WTC11 (cell line): ENCODE results near the gene KLHDC4. TPM values are rescaled to one million over a fixed set of nuclear protein-coding genes. Genes with fewer than 3 reads are reported as not detected.

Experiments used
- ATAC-seq: fragments of 200-7000 bp; cut with Tn5 transposase; 2 replicates; pipeline ENCODE4 v1.10.0; 2021; ENCODE audit warnings: mild to moderate bottlenecking, moderate library complexity
- CTCF ChIA-PET: fragments of 300-600 bp; sonication (Branson Sonifier 250); formaldehyde crosslinking; loops from one replicate; lab custom pipeline; 2021; ENCODE audit warnings: antibody characterized with exemption; lab: Charles Lee
- POLR2A ChIA-PET: fragments of 350-600 bp; sonication (Branson Sonifier 250); formaldehyde crosslinking; loops from one replicate; lab custom pipeline; 2021; ENCODE audit warnings: antibody characterized with exemption; lab: Charles Lee
- DNase-seq: peaks from one replicate; pipeline ENCODE4 v3.0.0; 2021; ENCODE audit warnings: low spot score
- H3K27ac Mint-ChIP-seq: 2 replicates; pipeline ENCODE4 v1.8.0; 2021; ENCODE audit warnings: mixed read lengths
- H3K27me3 Mint-ChIP-seq: 2 replicates; pipeline ENCODE4 v1.8.0; 2021; ENCODE audit warnings: low read depth, mild to moderate bottlenecking, moderate library complexity, mixed read lengths
- H3K36me3 Mint-ChIP-seq: 2 replicates; pipeline ENCODE4 v1.8.0; 2021; ENCODE audit warnings: mixed read lengths
- H3K4me1 Mint-ChIP-seq: 2 replicates; pipeline ENCODE4 v1.8.0; 2022; ENCODE audit warnings: mixed read lengths
- H3K4me3 Mint-ChIP-seq: 2 replicates; pipeline ENCODE4 v1.8.0; 2021; ENCODE audit warnings: mild to moderate bottlenecking, moderate library complexity, mixed read lengths
- H3K9me3 Mint-ChIP-seq: 2 replicates; pipeline ENCODE4 v1.8.0; 2021; ENCODE audit warnings: mixed read lengths
- CREB1 ChIP-seq: sonication (generic); formaldehyde crosslinking; IDR thresholded peaks from 2 replicates; pipeline ENCODE4 v1.8.0; 2023; ENCODE audit warnings: mild to moderate bottlenecking, missing genetic modification reagents
- FOXP1 ChIP-seq: sonication (generic); formaldehyde crosslinking; IDR thresholded peaks from 2 replicates; pipeline ENCODE4 v1.8.0; 2022; ENCODE audit warnings: missing genetic modification reagents, mild to moderate bottlenecking, moderate library complexity, borderline replicate concordance
- GABPB1 ChIP-seq: sonication (generic); formaldehyde crosslinking; IDR thresholded peaks from 2 replicates; pipeline ENCODE4 v1.8.1; 2023; ENCODE audit warnings: mild to moderate bottlenecking, missing genetic modification reagents
- GRHL2 ChIP-seq: fragments of 250-450 bp; sonication (Bioruptor Pico); IDR thresholded peaks from 2 replicates; pipeline ENCODE4 v1.8.0; 2022; ENCODE audit warnings: mild to moderate bottlenecking, moderate library complexity; ENCODE audit not compliant: insufficient replicate concordance, severe bottlenecking
- GTF2I ChIP-seq: fragments of 250-450 bp; sonication (Bioruptor Pico); conservative IDR thresholded peaks from 2 replicates; pipeline ENCODE4 v1.4.0; 2021; ENCODE audit warnings: mild to moderate bottlenecking
- NFATC4 ChIP-seq: fragments of 250-450 bp; sonication (Bioruptor Pico); IDR thresholded peaks from 2 replicates; pipeline ENCODE4 v1.9.0; 2021; ENCODE audit warnings: mild to moderate bottlenecking
- OVOL2 ChIP-seq: fragments of 250-450 bp; sonication (Bioruptor Pico); IDR thresholded peaks from 2 replicates; pipeline ENCODE4 v1.9.0; 2021; ENCODE audit warnings: mild to moderate bottlenecking, borderline replicate concordance
- RELA ChIP-seq: sonication (generic); formaldehyde crosslinking; IDR thresholded peaks from 2 replicates; pipeline ENCODE4 v1.8.1; 2022; ENCODE audit warnings: missing genetic modification reagents, mild to moderate bottlenecking, borderline replicate concordance
- TP53 ChIP-seq: sonication (generic); formaldehyde crosslinking; IDR thresholded peaks from 2 replicates; pipeline ENCODE4 v1.8.1; 2023; ENCODE audit warnings: mild to moderate bottlenecking, missing genetic modification reagents
- ZBTB21 ChIP-seq: sonication (generic); formaldehyde crosslinking; IDR thresholded peaks from 2 replicates; pipeline ENCODE4 v1.8.1; 2023; ENCODE audit warnings: mild to moderate bottlenecking, missing genetic modification reagents, borderline replicate concordance
- ZNF121 ChIP-seq: sonication (generic); formaldehyde crosslinking; IDR thresholded peaks from 2 replicates; pipeline ENCODE4 v1.8.0; 2023; ENCODE audit warnings: missing genetic modification reagents
- ZNF423 ChIP-seq: fragments of 250-450 bp; sonication (Bioruptor Pico); IDR thresholded peaks from 2 replicates; pipeline ENCODE4 v2.1.2; 2022; ENCODE audit warnings: mild to moderate bottlenecking, moderate library complexity
- total RNA-seq: library from RNA; stranded (reverse); gene quantifications from 3 replicates; pipeline ENCODE4 v1.2.3, GENCODE V29; 2021
- TF ChIP-seq, protein P1 (sequence below): sonication (generic); formaldehyde crosslinking; IDR thresholded peaks from 2 replicates; pipeline ENCODE4 v1.8.1; 2022; ENCODE audit warnings: low read depth, missing genetic modification reagents, borderline replicate concordance
- TF ChIP-seq, protein P2 (sequence below): sonication (generic); formaldehyde crosslinking; IDR thresholded peaks from 2 replicates; pipeline ENCODE4 v1.8.1; 2023; ENCODE audit warnings: mild to moderate bottlenecking, moderate library complexity, missing genetic modification reagents
- TF ChIP-seq, protein P3 (sequence below): fragments of 200-600 bp; IDR thresholded peaks from 2 replicates; pipeline ENCODE4 v1.8.0; 2022; ENCODE audit warnings: antibody characterized with exemption
- TF ChIP-seq, protein P4 (sequence below): fragments of 250-450 bp; sonication (Bioruptor Pico); IDR thresholded peaks from 2 replicates; pipeline ENCODE4 v1.8.0; 2021; ENCODE audit warnings: mild to moderate bottlenecking
- TF ChIP-seq, protein P5 (sequence below): sonication (generic); formaldehyde crosslinking; IDR thresholded peaks from 2 replicates; pipeline ENCODE4 v1.8.0; 2022; ENCODE audit warnings: mild to moderate bottlenecking, missing genetic modification reagents
- TF ChIP-seq, protein P6 (sequence below): fragments of 250-450 bp; sonication (Bioruptor Pico); IDR thresholded peaks from 2 replicates; pipeline ENCODE4 v1.9.0; 2021; ENCODE audit warnings: mild to moderate bottlenecking
- TF ChIP-seq, protein P7 (sequence below): fragments of 250-450 bp; sonication (Bioruptor Pico); conservative IDR thresholded peaks from 2 replicates; pipeline ENCODE4 v1.9.0; 2021; ENCODE audit warnings: mild to moderate bottlenecking

KLHDC4 gene
- total RNA-seq, 1 experiment from 2014 or later: 63.6 TPM

DNA sequence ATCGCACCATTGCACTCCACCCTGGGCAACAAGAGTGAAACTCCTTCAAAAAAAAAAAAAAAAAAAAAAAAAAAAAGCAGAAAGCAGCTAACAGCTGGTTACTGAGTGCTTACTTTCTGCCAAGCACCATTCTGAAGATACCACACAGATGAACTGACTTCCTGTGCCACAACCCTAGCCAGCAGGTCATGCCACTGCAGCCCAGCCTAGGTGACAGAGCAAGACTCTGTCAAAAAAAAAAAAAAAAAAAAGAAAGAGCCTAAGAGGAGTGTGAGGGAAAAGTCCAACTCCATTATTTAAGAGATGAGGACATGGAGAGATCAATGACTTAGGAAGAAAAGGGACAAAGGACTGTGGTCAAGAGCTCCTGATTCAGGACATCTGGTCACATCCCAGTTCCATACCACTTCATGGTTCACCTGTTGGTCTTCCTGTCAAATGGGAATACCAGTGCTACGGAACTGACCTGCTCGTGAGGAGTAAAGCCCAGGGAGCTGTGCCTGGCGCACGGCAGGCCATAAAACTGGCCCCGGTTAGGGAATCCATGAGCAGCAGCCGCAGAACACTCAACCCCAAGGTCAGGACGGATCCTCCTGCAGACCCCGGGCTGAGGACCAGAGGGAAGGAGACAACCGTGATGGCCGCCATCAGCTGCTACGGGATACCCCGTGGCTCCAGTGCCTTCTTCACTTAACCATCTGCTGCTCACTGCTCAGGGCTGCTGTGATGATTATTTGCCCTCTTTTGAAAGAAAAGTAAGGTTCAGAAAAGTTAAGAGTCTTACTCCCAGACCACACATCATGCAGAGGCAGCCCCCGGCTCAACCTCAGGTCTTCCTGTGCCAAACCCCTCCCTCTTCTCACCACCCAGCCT is 950 bp downstream of the KLHDC4 start (continued):
- TF ChIP-seq, protein P1, sequence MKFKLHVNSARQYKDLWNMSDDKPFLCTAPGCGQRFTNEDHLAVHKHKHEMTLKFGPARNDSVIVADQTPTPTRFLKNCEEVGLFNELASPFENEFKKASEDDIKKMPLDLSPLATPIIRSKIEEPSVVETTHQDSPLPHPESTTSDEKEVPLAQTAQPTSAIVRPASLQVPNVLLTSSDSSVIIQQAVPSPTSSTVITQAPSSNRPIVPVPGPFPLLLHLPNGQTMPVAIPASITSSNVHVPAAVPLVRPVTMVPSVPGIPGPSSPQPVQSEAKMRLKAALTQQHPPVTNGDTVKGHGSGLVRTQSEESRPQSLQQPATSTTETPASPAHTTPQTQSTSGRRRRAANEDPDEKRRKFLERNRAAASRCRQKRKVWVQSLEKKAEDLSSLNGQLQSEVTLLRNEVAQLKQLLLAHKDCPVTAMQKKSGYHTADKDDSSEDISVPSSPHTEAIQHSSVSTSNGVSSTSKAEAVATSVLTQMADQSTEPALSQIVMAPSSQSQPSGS (CRISPR knock-in tag): no peak
- TF ChIP-seq RELA (no peak), ZNF423 (CRISPR knock-in tag) (no peak), ZNF121 (no peak), ZBTB21 (CRISPR knock-in tag) (no peak), GRHL2 (CRISPR knock-in tag) (no peak)
- TF ChIP-seq, protein P2, sequence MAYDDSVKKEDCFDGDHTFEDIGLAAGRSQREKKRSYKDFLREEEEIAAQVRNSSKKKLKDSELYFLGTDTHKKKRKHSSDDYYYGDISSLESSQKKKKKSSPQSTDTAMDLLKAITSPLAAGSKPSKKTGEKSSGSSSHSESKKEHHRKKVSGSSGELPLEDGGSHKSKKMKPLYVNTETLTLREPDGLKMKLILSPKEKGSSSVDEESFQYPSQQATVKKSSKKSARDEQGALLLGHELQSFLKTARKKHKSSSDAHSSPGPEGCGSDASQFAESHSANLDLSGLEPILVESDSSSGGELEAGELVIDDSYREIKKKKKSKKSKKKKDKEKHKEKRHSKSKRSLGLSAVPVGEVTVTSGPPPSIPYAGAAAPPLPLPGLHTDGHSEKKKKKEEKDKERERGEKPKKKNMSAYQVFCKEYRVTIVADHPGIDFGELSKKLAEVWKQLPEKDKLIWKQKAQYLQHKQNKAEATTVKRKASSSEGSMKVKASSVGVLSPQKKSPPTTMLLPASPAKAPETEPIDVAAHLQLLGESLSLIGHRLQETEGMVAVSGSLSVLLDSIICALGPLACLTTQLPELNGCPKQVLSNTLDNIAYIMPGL (CRISPR knock-in tag): no peak

DNA sequence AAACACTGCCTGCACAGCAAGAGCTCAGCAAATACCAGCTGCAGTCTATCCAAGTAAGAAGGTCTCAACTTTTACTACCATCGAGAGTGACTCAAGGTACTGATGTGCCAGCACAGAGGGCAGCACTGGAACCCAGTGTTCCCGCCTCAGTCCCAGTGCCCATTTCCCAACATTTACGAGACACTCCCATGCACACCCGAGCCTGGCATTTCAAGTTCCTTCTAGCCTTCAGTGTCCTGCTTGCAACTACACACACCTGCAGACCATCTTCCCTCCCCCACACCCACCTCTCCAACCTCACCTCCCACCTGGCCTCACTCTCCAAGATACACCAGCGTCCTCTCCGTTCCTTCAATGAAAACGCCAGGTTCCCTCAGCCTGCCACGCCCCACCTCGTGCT is 3.2 kb downstream of the KLHDC4 start:
- H3K27me3 Mint-ChIP-seq: no peaks in the 10 kb centered on the region
- CTCF ChIA-PET: no interaction called here
- no peak overlapping the region; the same call in 1 of the 2 replicates for H3K4me3 Mint-ChIP-seq
- peak overlapping the region; percentile 42; the same call in 1 of the 2 replicates for H3K27ac Mint-ChIP-seq
- H3K4me1 Mint-ChIP-seq: peaks cover 6% of the 10 kb centered on the region; the same call in 1 of the 2 replicates
- POLR2A ChIA-PET: no interaction called here
- no peaks in the 10 kb centered on the region for H3K9me3 Mint-ChIP-seq
- peaks cover 42% of the 10 kb centered on the region for H3K36me3 Mint-ChIP-seq
- DNase-seq (no peak), ATAC-seq (no peak)
- TF ChIP-seq CREB1 (CRISPR knock-in tag): no peak
- TF ChIP-seq, protein P3, sequence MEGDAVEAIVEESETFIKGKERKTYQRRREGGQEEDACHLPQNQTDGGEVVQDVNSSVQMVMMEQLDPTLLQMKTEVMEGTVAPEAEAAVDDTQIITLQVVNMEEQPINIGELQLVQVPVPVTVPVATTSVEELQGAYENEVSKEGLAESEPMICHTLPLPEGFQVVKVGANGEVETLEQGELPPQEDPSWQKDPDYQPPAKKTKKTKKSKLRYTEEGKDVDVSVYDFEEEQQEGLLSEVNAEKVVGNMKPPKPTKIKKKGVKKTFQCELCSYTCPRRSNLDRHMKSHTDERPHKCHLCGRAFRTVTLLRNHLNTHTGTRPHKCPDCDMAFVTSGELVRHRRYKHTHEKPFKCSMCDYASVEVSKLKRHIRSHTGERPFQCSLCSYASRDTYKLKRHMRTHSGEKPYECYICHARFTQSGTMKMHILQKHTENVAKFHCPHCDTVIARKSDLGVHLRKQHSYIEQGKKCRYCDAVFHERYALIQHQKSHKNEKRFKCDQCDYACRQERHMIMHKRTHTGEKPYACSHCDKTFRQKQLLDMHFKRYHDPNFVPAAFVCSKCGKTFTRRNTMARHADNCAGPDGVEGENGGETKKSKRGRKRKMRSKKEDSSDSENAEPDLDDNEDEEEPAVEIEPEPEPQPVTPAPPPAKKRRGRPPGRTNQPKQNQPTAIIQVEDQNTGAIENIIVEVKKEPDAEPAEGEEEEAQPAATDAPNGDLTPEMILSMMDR: no peak
- no peak for TF ChIP-seq FOXP1 (CRISPR knock-in tag)
- TF ChIP-seq NFATC4 (CRISPR knock-in tag): no peak
- TF ChIP-seq, protein P4, sequence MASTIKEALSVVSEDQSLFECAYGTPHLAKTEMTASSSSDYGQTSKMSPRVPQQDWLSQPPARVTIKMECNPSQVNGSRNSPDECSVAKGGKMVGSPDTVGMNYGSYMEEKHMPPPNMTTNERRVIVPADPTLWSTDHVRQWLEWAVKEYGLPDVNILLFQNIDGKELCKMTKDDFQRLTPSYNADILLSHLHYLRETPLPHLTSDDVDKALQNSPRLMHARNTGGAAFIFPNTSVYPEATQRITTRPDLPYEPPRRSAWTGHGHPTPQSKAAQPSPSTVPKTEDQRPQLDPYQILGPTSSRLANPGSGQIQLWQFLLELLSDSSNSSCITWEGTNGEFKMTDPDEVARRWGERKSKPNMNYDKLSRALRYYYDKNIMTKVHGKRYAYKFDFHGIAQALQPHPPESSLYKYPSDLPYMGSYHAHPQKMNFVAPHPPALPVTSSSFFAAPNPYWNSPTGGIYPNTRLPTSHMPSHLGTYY: no peak
- TF ChIP-seq GABPB1 (CRISPR knock-in tag): no peak
- no peak for TF ChIP-seq TP53
- TF ChIP-seq OVOL2 (CRISPR knock-in tag): no peak
- TF ChIP-seq, protein P5, sequence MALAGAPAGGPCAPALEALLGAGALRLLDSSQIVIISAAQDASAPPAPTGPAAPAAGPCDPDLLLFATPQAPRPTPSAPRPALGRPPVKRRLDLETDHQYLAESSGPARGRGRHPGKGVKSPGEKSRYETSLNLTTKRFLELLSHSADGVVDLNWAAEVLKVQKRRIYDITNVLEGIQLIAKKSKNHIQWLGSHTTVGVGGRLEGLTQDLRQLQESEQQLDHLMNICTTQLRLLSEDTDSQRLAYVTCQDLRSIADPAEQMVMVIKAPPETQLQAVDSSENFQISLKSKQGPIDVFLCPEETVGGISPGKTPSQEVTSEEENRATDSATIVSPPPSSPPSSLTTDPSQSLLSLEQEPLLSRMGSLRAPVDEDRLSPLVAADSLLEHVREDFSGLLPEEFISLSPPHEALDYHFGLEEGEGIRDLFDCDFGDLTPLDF (CRISPR knock-in tag): no peak
- TF ChIP-seq GTF2I: no peak
- TF ChIP-seq, protein P6, sequence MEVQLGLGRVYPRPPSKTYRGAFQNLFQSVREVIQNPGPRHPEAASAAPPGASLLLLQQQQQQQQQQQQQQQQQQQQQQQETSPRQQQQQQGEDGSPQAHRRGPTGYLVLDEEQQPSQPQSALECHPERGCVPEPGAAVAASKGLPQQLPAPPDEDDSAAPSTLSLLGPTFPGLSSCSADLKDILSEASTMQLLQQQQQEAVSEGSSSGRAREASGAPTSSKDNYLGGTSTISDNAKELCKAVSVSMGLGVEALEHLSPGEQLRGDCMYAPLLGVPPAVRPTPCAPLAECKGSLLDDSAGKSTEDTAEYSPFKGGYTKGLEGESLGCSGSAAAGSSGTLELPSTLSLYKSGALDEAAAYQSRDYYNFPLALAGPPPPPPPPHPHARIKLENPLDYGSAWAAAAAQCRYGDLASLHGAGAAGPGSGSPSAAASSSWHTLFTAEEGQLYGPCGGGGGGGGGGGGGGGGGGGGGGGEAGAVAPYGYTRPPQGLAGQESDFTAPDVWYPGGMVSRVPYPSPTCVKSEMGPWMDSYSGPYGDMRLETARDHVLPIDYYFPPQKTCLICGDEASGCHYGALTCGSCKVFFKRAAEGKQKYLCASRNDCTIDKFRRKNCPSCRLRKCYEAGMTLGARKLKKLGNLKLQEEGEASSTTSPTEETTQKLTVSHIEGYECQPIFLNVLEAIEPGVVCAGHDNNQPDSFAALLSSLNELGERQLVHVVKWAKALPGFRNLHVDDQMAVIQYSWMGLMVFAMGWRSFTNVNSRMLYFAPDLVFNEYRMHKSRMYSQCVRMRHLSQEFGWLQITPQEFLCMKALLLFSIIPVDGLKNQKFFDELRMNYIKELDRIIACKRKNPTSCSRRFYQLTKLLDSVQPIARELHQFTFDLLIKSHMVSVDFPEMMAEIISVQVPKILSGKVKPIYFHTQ (CRISPR knock-in tag): no peak
- TF ChIP-seq, protein P7, sequence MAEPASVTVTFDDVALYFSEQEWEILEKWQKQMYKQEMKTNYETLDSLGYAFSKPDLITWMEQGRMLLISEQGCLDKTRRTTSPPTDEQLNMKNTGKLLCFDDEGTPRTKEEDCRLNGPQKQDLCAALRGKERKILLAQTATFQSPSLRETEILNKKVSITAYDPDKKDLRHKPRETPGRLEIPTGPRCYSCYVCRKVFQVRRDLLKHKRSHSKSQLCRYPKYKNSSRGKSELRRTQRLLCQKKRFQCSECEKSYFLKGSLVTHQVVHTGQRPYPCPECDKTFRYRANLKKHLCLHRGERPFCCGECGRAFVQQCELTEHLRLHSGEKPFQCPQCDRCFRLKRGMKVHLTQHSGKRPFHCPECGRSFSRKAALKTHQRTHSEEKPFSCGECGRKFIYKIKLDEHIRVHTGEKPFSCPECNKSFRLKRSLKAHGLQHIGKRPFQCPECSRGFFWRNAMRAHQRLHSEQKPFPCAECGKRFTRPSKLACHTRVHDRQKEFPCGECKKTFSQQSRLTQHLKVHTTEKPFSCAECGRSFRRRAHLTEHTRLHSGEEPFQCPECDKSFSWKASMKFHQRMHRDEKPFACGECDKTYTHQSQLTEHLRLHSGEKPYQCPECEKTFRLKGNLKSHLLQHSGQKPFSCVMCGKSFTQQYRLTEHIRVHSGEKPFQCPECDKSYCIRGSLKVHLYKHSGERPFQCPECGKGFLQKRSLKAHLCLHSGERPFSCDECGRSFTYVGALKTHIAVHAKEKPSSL (CRISPR knock-in tag): no peak
